Bone marrow (tissue), 2 donors: ENCODE measurements around the gene STIP1.

ENCODE experiments used
- DNase-seq, 2 donors: peaks; one replicate each; lab custom pipeline; 2025; lab: John Stamatoyannopoulos, UW

STIP1 gene

DNA sequence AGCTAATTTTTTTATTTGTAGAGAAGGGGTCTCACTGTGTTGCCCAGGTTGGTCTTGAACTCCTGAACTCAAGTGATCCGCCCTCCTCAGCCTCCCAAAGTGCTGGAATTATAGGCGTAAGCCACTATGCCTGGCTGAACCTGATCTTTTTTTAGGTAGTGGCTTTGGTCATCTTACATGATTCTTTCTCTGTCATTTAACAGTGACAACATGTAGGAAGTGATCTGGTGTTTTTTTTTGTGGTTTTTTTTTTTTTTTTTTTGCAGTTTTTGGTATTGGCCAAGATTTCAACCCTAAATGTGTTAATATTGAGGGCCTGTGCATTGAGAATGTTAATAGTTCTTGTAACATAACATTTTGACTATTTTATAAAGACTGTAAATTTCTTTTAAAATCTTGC lies 12.5 kb downstream of the STIP1 start:
- DNase-seq, result no peak

DNA sequence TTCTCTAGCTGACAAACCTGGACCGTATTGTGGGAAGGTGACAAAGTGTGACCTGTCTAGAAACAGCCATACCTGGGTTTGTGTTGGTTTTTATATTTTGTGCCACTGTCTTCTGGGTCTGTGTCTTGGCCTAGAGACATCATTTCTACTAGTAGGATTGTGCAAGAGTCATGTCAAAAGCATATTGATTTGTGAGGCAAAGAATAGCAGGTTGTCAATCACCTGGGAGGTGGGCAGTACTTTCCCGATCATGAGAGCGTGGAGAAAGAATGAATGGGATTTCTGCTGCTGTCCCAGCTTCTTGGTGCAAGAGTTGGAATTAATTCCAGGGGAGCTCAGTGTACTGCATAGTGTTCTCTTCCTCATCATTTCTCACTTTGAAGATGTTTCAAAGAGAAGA lies 15.6 kb downstream of the STIP1 start:
- DNase-seq, result no peak

DNA sequence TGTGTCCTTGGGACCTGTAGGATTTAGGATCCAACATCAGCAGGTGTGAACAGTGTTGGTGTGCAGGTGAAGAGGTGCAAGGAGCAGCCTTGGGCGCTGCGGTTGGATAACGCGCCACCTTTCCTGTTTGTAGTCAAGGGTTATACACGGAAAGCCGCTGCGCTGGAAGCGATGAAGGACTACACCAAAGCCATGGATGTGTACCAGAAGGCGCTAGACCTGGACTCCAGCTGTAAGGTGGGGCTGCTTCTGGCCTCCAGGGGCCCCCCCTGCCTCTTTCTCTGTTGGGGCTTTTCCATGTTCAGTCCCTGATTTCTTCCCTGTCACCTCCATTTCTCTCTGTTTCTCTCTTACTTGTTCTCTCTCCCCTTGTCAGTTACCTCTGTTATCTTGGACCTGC lies 17.0 kb downstream of the STIP1 start:
- DNase-seq, result no peak

DNA sequence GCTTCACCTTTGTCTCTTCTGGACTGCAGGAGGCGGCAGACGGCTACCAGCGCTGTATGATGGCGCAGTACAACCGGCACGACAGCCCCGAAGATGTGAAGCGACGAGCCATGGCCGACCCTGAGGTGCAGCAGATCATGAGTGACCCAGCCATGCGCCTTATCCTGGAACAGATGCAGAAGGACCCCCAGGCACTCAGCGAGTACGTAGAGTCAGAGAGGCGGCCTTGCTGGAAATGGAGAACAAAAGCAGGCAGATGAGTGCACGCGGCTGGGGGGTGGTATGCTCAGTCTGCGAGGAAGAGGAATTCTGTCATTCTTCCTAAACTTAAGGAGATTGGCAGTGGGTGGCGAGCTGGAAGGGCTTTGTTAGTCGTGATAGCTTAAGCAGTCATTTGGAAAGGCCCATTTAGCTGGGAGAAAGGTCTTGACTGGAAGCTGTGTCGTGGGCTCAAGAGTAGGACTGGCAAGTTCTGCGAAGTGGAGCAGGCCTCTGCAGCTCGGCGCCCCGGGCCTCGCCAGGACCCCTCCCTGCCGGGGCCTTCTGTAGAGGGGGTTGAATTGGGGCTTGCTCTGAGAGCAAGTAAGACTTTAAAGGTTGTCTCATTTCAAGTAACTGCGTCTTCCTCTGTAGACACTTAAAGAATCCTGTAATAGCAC lies 17.6 kb downstream of the STIP1 start:
- DNase-seq, result no peak

DNA sequence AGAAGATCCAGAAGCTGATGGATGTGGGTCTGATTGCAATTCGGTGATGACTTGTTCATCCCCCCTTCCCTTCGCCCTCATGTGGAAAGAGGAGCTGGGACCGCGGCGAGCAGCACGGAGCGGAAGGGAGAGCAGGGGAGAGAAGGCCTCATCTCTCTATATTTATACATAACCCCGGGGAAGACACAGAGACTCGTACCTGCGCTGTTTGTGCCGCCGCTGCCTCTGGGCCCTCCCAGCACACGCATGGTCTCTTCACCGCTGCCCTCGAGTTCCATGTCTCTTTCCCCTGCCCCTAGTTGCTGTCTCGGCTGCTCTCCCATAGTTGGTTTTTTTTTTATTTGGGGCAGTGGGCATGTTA lies 18.1 kb downstream of the STIP1 start:
- no peak for DNase-seq

DNA sequence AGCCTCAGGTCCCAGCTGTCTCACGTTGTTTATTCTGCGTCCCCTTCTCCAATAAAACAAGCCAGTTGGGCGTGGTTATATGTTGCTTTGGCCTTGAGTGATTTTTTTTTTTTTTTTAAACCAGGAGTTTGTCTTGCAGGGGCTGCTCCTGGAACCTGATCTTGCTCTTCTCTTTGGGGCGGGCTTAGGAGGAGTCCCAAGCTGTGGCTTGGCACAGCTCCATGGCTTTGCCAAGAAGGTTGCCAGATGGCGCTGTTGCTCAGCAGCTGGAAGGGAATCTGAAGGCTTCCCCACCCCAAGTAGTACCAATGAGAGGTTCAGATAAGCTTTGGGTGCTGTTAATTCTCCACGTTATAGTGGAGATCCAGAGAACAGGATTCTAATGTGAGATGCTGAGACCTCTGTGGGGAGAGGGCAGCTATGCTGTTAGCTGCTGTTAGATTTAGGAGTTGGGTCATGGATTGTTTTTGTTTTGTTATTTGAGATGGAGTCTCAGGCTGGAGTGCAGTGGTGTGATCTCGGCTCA lies 18.6 kb downstream of the STIP1 start:
- DNase-seq, result peak; percentile 49 to 86

DNA sequence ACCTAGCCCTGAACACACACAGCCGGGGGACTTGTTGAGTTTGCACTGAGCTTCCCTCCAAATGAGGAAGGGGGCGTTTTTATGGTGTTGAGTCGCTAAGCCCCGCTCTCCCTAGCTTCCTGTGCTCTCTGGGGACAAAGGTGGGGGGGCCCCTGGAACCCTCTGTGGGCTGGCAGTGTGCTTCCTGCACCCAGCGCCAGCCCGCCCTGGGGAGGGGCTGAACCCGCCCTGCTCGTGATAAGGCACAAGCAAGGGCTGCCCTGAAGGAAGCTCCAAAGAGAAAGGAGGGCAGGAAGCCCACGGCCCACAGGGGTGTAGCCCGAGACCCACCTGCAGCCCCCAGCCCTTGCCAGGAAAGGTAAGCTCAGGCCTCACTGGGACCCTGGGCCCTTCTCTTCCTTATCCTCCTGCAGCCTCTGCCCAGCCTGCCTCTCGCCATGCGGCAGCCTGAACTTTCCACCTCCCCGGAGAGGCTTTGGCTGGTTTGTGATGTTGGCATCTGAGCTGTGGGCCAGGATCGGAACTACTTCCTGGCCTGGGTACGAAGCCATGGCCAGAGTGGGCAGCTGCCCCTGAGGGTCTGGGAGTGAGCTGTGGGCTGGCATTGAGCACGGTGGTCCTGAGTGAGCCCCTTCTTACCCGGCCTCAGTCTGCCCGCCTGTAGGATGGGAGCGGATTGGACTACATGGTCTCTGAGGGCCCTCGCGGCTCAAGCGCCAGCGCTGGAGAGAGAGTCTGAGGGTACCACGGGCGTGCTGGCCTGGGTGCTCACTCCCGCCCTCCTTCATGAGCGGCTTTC lies 20.7 kb downstream of the STIP1 start, which contains the start of gene FERMT3:
Gene FERMT3, plus strand, starts transcription at position 265 of the 799 bp plus-strand sequence. CDS start 644 bp downstream, outside the sequence.
- peak; percentile 40 to 91 for DNase-seq

DNA sequence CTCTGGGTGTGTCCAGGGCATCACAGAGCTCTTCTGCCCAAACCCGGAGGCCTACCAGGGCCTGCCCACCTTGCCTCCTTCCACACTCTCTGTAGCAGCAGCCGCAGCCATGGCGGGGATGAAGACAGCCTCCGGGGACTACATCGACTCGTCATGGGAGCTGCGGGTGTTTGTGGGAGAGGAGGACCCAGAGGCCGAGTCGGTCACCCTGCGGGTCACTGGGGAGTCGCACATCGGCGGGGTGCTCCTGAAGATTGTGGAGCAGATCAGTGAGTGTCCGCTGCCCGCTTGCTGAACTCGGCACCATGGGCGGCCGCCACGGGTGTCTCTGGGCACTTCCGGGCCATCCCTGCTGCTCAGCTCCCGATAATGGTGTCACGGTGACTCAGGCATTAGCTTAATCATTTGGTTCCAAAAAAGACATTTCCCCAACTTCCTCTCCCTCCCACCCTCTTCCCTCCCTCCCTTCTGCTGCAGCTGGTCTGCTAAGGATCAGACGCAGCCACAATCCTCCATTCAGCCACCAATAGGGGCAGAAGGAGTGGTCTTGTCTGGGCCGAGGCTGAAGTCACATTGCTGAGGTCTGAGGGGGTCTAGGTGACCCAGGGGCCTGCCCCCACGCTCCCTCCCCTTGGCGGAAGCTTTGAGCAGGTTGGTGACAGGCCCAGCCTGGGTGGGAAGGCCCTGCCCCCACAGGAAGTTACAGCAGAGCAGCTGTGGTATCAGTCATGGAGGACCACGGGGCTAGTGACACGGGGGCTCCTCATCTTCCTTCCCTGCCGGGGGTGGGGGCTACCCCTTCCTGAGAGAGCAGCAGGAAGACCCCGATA lies 21.5 kb downstream of the STIP1 start:
- peak; percentile 75 to 87 for DNase-seq

DNA sequence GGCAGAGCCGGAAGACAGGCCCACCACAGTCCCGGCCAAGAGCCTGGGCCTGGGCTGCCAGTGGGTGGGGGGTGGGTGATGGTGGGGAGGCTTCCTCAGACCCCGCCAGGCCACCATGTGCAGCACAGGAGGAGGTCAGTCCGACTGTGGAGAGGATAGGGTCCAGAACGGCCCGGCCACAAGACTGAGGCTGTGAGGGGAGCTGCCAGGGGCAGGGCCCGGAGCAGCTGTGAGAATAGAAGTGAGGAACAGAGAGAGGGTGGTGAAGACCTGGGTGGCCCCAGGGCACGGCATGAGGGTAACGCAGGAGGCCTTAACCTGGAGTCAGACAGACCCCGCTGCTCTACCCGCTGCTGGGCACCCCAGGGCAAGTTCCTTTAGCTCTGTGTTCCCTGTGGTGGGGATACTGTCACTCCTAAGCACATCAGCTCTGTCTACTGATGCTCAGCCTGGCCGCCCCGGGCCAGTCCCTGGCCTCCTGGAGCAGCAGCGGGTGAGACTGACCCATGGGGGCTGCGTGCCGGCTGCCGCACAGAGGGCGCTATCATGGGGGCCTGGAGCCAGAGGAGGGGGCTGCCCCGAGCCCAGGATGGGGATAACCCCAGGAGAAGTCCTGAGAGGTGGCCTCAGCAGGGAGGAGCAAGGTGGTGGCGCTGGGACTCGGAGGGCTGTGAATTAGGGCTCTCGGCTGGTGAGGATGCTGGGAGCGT lies 22.3 kb downstream of the STIP1 start:
- DNase-seq, result no peak

DNA sequence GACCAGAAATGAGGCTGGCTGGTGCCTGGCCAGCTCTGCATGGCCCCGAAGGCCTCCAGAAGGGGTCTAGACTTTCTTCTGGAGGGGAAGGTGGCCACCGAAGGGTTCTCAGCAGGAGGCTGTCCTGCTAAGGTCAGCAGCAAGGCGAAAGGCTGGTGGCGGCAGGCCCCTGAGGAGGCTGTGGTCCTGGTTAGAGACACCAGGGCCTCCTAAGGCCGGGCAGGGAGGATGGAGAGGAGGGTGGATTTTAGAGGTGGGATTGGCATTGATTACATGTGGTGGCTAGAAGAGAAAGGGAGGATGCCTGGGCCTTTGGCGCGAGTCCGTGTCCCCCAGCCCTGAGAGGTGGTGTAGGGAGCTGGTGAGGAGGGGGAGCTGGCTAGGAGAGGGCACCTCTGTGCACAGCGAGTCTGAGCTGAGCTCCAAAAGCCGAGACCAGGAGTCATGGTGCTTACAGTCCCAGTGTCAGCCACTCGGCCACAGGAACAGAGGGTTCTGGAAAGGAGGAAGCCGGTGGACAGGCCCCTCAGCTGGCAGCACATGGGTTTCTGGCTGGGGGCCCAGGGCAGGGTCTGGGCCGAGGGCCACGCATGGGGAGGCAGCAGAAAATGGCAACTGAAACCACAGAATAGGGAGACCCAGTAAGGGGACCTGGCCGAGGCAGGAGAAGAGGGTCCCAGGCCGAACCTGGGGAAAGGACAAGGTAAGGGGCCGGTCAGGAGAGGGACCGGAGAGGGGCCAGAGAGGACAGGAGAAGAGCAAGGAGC lies 23.0 kb downstream of the STIP1 start:
- DNase-seq, result no peak

DNA sequence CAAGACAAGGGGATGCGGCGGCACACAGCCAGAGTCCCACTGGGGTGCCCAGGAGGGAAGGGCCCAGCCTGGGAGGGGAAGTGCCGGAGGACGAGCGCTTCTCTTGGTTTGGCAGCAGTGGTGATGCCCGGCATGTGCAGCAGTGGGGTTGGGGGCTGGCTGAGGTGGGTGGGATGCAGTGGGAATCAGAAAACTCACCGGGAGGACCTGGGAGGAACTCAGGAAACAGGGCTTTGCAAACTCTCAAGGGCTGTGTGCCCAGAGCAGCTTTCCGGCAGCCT lies 23.5 kb downstream of the STIP1 start:
- no peak for DNase-seq

DNA sequence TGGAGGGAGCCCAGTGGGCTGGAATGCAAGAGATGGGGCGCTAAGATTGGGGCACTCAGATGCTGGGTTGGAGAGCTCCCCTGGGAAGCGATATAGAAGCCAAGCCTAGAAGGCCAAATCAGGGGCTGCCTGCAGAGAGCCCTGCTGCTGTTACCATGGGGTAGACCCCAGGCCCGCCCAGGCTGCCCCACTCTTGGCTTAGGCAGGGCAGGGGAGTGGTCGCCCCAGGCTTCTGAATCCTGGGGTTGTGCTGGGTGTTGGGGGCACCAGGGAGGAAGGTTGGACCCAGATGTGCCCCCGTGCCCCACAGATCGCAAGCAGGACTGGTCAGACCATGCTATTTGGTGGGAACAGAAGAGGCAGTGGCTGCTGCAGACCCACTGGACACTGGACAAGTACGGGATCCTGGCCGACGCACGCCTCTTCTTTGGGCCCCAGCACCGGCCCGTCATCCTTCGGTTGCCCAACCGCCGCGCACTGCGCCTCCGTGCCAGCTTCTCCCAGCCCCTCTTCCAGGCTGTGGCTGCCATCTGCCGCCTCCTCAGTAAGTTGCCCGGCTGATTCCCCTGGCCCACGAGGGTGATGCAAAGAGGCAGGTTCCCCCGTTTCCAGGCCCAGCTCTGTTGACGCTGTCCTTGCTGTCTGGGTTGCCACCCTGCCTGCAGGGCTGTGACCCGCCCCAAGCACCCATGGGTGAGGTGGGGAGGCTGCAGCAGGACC lies 24.5 kb downstream of the STIP1 start:
- no peak for DNase-seq

DNA sequence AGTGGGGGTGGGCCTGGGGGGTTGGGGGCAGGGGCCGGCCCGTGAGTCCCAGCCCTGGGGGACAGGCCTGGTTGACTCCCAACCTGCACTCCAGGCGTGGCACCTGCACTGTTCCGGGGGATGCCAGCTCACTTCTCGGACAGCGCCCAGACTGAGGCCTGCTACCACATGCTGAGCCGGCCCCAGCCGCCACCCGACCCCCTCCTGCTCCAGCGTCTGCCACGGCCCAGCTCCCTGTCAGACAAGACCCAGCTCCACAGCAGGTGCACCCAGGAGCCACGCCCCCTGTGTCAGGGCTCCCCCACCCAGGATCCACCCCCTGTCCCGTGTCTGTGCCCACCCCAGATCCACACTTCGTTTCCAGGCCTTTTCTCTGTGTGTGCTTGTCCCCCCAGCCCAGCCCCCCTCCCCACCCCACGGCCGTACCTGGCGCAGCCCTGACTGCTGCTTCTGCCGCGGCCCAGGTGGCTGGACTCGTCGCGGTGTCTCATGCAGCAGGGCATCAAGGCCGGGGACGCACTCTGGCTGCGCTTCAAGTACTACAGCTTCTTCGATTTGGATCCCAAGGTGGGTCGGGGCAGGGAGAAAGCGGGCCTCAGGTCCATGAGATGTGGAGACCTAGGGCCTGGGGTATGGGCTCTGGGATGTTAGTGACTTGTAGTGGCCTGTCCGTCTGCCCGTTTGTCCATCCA lies 25.4 kb downstream of the STIP1 start:
- no peak for DNase-seq

DNA sequence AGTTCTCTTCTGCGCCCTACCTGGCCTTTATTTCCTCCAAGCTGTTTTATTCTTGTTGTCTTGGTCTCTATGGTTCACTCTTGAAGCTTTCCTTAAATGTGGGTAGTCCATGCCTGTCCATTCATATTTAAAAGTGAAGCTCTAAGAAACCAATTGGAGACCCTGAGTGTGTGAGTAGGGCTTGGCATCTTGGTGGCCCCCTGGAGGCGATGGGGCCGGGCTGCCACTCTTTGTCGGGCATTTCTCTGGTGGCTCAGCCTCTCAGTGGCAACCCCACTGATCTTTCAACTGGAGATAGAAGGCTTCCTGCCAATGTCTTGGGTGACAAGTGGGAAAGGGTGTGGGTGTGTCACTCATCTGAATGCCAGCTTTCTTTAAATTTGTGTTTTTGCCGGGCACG lies 30.9 kb downstream of the STIP1 start:
- no peak for DNase-seq

DNA sequence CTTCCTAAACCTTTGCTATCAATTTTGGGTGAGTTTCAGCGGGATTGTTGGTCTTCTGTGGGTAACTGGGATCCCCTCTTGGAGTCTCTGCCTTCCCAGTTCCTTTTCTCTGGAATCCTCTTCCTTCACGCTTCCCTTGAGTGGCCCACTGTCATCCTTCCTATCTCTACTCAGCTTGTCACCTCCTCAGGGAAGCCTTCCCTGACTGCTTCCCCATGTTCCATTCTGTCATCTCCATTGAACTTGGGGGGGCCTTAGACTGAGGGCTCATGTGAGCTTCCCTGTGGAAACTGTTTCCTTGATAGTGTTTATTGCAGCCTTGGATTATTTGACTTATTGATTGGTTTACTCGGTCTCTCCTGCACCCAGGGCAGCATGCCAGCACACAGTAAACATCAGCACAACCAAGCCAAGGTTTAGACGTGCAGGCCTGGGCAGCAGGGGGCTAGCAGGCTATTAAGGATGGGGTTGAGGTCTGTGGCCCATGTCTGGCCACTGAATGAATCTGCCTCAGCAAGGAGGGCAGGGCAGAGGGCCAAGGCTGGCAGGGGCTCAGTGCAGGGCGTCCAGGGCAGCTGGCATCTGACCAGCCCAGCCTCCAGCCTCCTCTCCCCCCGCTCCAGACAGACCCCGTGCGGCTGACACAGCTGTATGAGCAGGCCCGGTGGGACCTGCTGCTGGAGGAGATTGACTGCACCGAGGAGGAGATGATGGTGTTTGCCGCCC lies 32.8 kb downstream of the STIP1 start:
- no peak for DNase-seq

DNA sequence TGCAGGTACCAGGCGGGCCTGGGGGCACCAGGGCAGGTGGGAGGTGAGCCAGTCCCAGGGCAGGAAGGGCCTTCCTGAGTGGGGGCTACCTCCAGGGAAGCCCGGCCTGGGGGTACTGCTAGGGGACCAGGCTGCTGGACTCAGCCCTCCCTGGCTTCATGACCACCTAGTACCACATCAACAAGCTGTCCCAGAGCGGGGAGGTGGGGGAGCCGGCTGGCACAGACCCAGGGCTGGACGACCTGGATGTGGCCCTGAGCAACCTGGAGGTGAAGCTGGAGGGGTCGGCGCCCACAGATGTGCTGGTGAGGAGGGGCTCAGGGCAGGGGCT lies 33.3 kb downstream of the STIP1 start:
- DNase-seq, result no peak

DNA sequence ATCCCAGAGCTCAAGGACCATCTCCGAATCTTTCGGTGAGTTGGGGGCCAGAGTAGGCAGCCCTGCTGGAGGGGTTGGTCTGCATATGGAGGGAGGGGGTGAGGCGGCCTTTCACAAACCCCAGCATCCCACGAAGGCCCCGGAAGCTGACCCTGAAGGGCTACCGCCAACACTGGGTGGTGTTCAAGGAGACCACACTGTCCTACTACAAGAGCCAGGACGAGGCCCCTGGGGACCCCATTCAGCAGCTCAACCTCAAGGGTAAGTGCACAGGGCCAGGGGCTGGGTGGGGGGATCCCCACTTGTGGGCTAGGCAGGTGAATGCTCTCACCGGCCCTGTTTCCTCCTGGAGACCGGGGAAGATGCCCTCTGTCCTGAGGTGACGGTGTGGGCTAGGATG lies 33.8 kb downstream of the STIP1 start:
- no peak for DNase-seq

DNA sequence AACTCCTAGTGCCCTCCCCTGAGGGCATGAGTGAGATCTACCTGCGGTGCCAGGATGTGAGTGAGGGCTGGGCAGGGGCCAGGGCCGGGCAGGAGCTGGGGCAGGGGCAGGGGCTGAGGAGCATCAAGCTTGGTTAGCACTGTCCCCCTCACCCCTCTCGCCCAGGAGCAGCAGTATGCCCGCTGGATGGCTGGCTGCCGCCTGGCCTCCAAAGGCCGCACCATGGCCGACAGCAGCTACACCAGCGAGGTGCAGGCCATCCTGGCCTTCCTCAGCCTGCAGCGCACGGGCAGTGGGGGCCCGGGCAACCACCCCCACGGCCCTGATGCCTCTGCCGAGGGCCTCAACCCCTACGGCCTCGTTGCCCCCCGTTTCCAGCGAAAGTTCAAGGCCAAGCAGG lies 34.3 kb downstream of the STIP1 start:
- no peak for DNase-seq

DNA sequence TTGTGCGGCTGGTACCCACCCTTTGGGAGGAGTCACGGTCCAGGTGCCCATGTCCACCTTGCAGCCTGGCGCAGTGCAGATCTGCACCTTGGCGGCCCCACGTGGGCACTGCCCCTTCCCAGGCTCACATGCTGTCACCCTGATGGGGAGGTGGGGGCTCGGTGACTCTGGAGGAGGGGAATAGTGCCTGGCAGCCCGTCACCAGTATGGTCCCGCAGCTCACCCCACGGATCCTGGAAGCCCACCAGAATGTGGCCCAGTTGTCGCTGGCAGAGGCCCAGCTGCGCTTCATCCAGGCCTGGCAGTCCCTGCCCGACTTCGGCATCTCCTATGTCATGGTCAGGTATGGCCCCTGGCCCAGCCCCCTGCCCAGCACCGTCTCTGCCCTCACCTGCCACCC lies 34.8 kb downstream of the STIP1 start:
- DNase-seq, result no peak

DNA sequence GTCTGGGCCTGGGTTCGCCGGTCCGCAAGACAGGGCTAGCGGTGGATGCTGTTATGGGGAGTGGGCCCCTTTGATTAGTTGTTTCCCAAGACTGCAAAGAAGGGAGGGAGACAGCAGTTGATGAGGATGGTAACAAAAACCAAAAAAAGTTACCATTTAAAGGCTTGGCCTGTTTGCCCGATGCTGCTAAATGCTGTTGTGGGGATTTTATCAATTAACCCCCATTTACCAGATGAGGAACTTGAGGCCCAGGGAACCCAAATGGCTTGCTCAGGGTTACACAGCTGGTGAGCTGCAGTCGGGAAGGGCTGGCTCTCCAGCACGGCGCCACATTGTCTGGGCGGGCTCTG lies 36.7 kb downstream of the STIP1 start:
- no peak for DNase-seq
